NCI-H2171 treated with DMSO at 0.1 percent for 48 hours (cell line): ENCODE measurements around the gene PDIA6.

ENCODE experiments used
- DNase-seq: peaks from one replicate; lab custom pipeline; 2025; lab: John Stamatoyannopoulos, UW

PDIA6 gene

GRCh38 chr2:10812362-10813162 lies at the start of gene PDIA6:
PDIA6 (minus strand) TSS chr2:10812785; CDS start chr2:10812696, 89 bp downstream.
- peak; percentile 94 for DNase-seq

DNA sequence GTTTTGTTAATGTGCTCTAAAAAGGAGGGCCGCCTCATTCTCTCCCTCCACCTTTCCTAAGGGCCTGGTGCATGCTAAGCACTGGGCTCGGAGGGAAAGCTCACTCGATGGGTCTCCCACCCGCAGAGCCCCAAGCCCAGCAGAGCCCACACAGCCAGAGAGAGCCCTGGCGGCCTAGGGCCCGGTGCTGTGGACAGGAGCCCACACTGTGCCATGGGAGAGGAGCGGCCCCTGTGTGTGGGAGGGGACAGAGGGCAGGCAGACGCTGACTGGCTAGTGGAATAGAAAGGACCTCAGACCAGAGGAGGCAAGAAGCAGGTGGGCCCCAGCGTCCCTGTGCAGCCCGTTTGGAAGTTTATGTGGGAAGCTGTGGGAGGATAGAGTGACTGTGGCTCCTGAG lies 49.7 kb upstream of the PDIA6 start:
- DNase-seq, result no peak

GRCh38 chr2:10861765-10862164 lies 49.2 kb upstream of the PDIA6 start:
- no peak for DNase-seq

DNA sequence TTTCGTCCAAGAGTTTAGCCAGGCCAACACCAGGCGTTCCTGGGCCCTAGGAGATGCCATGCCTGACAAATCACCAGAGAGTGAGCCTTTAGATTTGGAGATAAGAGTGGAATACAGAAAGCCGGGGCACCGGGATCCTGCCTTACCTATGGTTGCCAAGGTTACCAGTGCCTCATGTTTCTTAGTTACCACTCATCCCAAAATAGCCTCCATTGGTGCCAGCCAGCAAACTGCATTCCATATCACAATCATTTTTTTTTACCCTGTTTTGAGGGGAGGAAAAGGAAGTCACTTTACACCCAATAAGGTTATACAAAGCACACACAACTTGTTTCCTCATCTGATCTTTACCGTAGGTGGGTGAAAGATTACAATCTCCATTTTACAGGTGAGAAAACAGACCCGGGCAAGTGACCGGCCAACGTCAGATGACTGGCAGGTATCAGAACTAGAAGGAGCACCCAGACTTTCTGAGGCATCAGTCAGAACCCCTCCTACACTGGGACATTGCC lies 48.3 kb upstream of the PDIA6 start:
- no peak for DNase-seq

- DNase-seq, result no peak
Measured at GRCh38 chr2:10860081-10860813, 47.7 kb upstream of the PDIA6 start.

- no peak for DNase-seq
Measured at GRCh38 chr2:10859278-10859677, 46.7 kb upstream of the PDIA6 start.

GRCh38 chr2:10848541-10848940 lies 36.0 kb upstream of the PDIA6 start:
- peak; percentile 45 for DNase-seq

GRCh38 chr2:10847008-10847407 lies 34.4 kb upstream of the PDIA6 start:
- DNase-seq, result no peak

DNA sequence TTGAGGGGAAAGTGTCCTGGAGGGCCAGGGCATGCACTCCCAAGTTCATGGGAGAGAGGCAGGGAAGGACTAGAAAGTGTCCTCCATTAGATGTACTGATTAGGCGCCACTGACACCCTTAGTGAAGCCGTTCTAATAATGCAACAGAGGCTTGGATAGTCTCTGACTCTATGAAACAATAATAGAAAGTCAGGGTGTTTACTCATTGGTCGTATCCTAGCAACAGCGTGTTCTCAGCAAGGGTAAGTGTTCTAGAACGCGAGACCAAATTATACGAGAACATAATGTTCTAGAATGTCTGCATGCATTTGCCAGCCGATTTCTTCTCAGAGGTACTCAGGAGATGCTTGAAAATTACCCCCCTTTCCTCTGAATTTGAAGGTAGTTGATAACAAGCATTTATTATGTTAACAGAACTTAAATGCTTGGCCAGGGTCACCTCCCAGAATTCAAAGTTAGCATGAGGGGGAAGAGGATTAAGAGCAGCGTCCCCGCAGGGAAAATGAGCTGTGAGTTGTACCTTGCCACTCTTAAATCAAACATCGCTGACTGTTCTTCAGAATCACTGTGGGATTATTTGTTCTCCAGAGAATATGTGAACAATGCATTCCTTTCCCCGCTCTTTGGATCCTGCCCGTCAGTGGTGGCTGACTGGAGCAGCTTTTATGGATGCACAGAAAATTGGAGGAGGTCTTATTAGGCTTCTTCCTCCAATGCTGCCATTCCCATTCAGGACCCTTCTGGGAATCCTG lies 33.7 kb upstream of the PDIA6 start:
- DNase-seq, result no peak

DNA sequence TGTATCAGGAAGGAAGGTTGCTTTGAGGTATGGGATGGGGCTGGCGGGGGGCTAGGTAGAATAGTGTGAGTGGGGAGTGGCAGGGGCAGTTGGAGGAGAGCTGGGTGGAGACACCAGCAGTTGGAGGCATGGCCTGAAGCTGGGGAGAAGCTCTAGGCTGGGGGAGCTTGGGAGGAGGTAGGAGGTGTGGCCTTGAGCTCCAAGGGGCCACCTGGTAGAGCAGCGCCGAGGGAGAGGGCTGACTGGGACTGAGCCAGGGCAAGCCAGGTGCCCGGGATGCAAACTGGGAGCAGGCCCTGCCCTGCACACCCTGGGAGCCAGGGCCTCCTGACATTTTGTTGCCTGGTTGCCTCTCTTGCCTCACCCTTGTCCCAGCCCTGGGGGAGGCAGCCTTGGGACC lies 33.1 kb upstream of the PDIA6 start:
- DNase-seq, result no peak

DNA sequence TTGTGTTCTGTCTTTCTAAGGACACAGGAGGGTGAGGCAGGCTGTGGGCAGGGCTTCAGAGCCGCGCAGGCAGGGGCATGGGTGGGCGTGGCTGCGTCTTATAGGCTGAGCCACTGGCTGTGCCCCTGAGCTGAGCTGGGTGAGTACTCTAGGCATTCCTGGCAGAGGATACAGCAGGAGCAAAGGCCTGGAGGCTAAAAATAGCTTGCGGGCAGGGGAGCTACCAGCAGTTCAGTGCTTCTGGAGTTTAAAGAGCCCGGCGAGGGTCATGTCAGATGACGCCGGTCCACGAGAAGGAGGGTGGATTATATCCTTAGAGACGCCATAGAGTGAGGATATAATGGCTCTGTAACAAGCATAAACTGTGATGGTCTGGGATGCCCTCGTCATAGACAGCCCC lies 31.5 kb upstream of the PDIA6 start:
- no peak for DNase-seq

DNA sequence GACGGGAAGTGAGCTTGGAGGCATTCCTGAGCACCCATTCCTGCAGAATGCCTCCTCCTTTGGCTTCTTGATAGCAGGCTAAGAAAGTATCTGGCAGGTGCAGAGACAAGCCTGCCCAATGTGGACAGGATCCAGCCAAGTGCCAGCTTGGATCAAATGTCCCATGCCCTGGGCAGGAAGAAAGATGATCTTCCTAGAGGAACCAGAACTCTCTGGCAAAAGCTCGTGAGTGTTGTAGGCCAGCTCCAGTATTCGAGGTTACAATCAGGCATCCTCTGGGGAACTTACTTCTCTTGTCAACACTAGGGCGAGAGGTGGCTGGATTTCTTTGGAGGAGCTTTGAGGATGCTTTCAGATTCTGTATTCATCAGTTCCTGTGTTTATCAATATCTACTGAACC lies 29.9 kb upstream of the PDIA6 start:
- no peak for DNase-seq

DNA sequence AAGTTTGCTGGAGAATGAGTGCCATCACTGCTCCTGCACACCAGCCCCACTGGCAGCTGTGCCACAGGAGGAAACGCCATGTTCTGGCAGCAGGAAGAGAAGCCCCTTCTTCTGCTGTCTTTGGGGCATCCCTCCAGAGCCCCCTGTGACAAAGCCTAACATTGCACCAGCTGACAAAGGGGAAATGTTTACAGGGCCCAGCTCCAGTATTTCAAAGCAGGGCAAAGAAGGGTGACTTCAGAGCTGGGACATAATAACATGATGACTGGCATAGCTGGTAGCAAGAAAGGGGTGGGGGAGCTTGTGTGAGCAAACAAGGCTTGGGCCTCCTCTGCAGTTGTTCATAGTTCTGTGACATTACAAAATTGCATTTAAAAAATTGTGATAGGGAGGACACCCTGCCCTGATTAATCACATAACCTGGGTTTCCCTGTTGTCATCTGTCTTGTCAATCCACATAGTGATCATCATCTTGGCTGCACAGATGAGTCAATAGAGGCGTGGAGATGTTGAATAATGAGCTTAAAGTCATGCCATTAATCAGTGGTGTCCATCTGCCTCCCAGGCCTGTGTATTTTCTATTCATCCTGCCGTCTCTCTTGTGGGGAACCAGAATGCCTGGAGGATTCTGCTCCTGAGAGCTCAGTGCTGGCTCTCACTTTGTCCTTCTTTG lies 29.1 kb upstream of the PDIA6 start:
- no peak for DNase-seq

GRCh38 chr2:10839813-10840212 lies 27.2 kb upstream of the PDIA6 start:
- no peak for DNase-seq

- DNase-seq, result no peak
Measured at GRCh38 chr2:10838734-10839133, 26.1 kb upstream of the PDIA6 start.

DNA sequence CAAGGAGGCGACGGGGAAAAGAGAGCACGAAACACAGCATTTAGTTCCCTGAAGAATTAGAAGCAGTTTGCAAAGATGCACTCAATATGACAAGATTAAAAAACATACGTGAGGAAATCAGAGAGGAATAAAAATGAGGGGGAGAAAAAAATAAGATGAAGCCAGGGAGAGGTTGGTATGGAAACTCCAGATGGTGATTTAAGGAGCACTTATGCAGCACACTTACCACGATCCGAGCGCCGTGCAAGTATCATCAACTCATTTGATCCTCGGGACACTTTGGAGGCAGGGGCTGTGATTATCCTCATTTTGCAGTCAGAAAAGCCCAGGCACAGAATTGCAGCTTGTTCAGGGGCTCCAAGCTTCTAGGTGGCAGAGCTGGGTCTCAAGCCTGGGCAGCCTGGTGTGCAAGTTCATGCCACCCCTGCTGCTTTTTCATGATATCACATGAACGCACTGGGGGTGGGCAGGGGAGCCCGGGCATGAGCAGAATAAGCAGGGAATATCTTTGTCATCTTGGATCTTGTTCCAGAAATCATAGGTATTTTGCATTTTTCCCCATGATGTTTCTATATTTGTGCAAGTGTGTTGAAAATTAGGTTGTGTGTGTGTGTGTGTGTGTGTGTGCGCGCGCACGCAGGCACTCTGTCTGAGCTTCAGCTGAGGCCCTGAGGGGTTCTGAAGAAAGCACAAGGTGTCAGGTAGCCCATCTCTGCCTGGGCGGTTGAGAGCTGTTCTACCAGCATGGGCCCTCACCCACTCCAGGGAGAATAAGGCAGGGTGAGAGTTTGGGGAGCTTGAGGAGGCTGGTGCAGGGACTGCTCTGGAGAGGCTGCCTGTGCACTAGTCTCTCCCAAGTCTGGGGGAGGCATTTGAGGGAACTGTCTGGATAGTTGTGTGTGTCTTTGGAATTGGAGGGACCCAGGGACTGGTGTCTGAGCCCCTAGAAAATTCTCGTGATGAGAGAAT lies 25.0 kb upstream of the PDIA6 start:
- no peak for DNase-seq

DNA sequence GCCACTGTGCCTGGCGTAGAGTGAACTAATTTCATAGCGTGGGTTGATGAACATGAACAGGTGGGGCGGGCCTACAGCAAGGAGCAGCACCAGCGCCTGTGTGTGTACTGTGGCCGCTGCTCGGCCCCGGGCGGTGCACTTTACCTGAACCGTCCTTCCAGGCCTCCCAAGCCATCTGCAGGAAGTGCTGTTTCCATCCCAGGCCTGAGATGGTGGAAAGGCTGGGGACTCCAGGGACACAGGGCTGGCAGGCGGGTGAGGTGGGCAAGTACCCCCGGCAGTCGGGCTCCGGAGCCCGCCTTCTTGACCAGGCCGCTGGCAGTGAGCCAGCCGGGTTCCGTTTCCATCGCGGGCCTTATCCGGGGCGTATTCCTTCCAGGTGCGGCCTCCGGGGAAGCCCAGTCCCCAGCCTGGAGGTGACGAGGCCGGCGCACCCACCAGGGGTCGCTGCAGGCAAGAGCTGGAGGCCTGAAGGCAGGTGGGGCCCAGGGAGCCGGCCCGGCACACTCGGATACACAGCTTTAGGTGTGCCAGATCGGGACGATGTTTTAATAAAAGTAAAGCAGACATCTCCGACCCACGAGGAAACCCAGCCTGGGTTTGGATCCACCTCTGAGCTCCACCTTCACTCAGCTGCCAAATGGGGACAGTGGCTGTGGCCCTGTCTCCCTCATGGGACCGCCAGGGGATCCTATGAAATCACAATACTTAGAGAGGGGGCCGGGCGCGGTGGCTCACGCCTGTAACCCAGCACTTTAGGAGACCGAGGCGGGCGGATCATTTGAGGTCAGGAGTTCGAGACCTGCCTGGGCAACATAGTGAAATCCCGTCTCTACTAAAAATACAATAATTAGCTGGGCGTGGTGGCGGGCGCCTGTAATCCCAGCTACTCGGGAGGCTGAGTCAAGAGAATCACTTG lies 22.7 kb upstream of the PDIA6 start:
- DNase-seq, result no peak

GRCh38 chr2:10834068-10834655 lies 21.6 kb upstream of the PDIA6 start:
- no peak for DNase-seq

DNA sequence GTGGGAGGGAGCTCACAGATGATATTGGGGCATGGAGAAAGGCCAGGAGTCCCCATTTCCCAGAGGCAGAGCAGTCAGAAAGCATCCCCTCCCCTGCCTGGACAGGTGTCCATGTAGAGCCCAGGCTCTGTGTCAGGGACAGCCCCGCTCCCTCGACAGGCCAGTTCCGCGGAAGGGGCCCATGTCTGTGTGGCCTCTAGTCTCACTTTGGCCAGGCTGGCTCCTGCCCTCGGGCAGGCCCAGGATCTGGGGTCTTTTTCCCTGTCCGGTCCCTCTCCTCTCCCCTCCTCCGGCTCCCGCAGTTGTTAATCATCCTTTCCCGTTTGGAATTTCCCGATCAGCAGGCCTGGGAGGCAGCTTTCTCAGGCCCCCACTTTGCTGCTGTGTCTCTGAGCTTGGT lies 20.4 kb upstream of the PDIA6 start:
- DNase-seq, result no peak
